Left ventricle myocardium inferior (tissue), 1 donor: ENCODE data around the gene GABRG1. TPM values are rescaled to one million over a fixed set of nuclear protein-coding genes. Genes with fewer than 3 reads are reported as not detected.

Experiments used
- DNase-seq: peaks from one replicate; pipeline ENCODE4 v3.0.0-alpha.2; 2020
- H3K27ac ChIP-seq: fragments of 200-600 bp; replicated peaks from 2 replicates; pipeline ENCODE4 v1.8.0; 2021
- H3K27me3 ChIP-seq: fragments of 200-600 bp; 2 replicates; pipeline ENCODE4 v1.8.0; 2021; ENCODE audit warnings: low read depth
- H3K36me3 ChIP-seq: fragments of 200-600 bp; 2 replicates; pipeline ENCODE4 v1.8.0; 2021
- H3K4me1 ChIP-seq: fragments of 200-600 bp; 2 replicates; pipeline ENCODE4 v1.8.0; 2021
- H3K4me3 ChIP-seq: fragments of 200-600 bp; 2 replicates; pipeline ENCODE4 v1.8.0; 2021; ENCODE audit warnings: mild to moderate bottlenecking, moderate library complexity
- H3K9me3 ChIP-seq: fragments of 200-600 bp; replicated peaks from 2 replicates; pipeline ENCODE4 v1.8.0; 2021
- intact Hi-C: fragments of 100-400 bp; cut with micrococcal nuclease; formaldehyde crosslinking; loops from one replicate; pipeline ENCODE4 v1.11.0; 2022
- total RNA-seq: library from RNA; stranded (reverse); fragmentation: NEBNext Ultra II Directional; extraction: Animal tissue kit (Norgen Biotek cat#: 25700); gene quantifications from one replicate; pipeline ENCODE4 v1.2.1, GENCODE V29; 2021
- TF ChIP-seq, protein P1 (sequence below): fragments of 200-600 bp; IDR thresholded peaks from 2 replicates; pipeline ENCODE4 v1.8.0; 2021; ENCODE audit warnings: antibody characterized with exemption, mild to moderate bottlenecking, borderline replicate concordance
- donor health status: DM: no; HTN: yes; CAD: no; lungs with severe emphysema.

The GABRG1 gene
- total RNA-seq, 1 donor from 2014 or later: not detected

DNA sequence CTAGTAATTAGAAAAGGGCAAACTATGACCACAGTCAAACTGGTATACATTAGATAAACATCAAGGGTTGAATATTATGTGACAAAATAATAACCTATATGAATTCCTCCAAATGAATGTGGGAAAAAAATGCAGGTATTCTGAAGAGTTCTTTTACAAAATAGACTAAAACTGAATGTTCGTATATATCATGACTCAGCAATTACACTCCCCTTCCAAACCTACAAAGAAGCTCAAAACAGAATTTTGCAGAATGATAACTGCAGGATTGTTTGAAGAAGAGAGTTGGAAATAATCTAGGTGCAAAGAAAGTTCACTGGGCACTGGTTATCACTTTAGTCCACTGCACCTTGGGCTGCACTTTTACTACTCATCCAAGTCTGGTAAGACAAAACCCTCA is 134.1 kb downstream of the GABRG1 start:
- Histone ChIP-seq H3K36me3 (no peaks in the 10 kb centered on the region), H3K4me3 (no peak overlapping the region), H3K9me3 (peaks cover 21% of the 10 kb centered on the region), H3K27ac (no peak overlapping the region), H3K27me3 (no peaks in the 10 kb centered on the region), H3K4me1 (no peaks in the 10 kb centered on the region)
- TF ChIP-seq, protein P1, sequence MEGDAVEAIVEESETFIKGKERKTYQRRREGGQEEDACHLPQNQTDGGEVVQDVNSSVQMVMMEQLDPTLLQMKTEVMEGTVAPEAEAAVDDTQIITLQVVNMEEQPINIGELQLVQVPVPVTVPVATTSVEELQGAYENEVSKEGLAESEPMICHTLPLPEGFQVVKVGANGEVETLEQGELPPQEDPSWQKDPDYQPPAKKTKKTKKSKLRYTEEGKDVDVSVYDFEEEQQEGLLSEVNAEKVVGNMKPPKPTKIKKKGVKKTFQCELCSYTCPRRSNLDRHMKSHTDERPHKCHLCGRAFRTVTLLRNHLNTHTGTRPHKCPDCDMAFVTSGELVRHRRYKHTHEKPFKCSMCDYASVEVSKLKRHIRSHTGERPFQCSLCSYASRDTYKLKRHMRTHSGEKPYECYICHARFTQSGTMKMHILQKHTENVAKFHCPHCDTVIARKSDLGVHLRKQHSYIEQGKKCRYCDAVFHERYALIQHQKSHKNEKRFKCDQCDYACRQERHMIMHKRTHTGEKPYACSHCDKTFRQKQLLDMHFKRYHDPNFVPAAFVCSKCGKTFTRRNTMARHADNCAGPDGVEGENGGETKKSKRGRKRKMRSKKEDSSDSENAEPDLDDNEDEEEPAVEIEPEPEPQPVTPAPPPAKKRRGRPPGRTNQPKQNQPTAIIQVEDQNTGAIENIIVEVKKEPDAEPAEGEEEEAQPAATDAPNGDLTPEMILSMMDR: no peak
- DNase-seq: no peak
- intact Hi-C loops: no loop called here

DNA sequence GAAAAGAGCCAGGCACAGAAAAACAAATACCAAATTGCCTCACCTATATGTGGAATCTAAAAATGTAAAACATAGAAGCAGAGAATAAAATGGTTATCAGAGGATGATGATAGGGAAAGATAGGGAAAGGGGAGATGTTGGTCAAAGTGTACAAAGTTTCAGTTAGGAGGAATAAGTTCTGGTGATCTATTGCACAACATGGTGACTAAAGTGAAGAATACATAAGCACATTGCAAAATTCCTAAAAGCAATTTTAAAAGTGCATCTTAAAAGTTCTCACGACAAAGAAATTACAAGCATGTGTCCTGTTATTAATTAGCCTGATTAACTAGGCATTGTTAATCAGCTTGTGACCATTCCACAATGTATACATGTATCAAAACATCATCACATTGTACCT is 136.0 kb downstream of the GABRG1 start:
- H3K36me3 ChIP-seq: no peaks in the 10 kb centered on the region
- intact Hi-C loops: no loop called here
- TF ChIP-seq, protein P1: no peak
- H3K27me3 ChIP-seq: no peaks in the 10 kb centered on the region
- H3K9me3 ChIP-seq: peaks cover 21% of the 10 kb centered on the region
- H3K4me3 ChIP-seq: no peak overlapping the region
- H3K4me1 ChIP-seq: no peaks in the 10 kb centered on the region
- no peak overlapping the region for H3K27ac ChIP-seq
- DNase-seq: no peak
